Activated CD8-positive, alpha-beta memory T cell treated with anti-CD3 and anti-CD28 coated beads, Interleukin-2, amount 50 U/mL, for 1 hour (primary cell): ENCODE measurements around the gene PI4KA.
"Not testable (repeated sequence)": the region's sequence is repeated elsewhere in the genome, so short reads cannot be mapped to it uniquely, and the experiment has no call there.

Source experiments
- DNase-seq: peaks from one replicate; pipeline ENCODE4 v3.0.0-alpha.2; 2020; ENCODE audit errors: extremely low read depth

Gene PI4KA

DNA sequence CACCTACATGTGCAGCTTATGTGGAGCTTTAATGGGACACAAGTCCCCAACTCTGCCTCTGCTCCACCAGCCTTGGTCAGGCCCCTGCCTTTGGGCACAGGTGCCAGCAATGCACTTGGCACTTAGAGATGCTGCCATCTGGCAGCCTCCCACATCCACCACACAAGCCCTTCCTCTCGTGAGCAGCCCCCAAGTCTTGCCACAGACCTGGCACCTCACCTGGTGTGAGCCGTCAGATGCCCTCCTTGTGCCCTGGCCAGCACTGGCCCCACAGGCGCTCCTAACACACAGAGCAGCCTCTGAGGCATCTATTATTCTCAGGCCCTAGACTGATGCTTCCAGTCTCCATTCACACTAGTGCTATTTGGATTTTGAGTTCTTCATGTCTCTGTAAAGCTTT lies 109.2 kb downstream of the PI4KA start:
- DNase-seq: no peak

- no peak for DNase-seq
These were observed 109.7 kb downstream of the PI4KA start for GRCh38 chr22:20748731-20749428.

GRCh38 chr22:20748082-20748481 lies 110.5 kb downstream of the PI4KA start:
- no peak for DNase-seq

- no peak for DNase-seq
These were observed 111.4 kb downstream of the PI4KA start for GRCh38 chr22:20747223-20747622.

GRCh38 chr22:20746431-20747189 lies 112.0 kb downstream of the PI4KA start:
- DNase-seq: no peak

- no peak for DNase-seq
These were observed 113.5 kb downstream of the PI4KA start for GRCh38 chr22:20745119-20745518.

DNA sequence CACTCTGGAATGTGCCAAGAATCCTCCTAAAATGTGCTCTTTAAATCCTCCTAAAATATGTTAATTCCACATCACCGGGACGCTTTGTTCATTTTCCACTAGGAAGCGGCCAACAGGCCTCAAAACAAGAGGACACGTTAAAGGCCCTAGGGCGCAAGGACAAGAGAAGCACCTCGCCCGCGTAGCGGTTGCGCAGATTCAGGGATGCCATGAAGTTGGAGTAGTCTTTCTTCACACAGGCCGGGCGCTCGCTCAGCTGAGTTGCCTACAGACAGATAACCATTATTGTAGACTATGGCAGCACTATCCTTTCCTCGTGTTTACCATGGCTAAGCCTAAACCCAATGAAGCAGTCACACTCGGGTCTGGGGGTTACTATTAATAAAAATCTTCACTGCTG lies 114.2 kb downstream of the PI4KA start:
- DNase-seq: no peak

DNA sequence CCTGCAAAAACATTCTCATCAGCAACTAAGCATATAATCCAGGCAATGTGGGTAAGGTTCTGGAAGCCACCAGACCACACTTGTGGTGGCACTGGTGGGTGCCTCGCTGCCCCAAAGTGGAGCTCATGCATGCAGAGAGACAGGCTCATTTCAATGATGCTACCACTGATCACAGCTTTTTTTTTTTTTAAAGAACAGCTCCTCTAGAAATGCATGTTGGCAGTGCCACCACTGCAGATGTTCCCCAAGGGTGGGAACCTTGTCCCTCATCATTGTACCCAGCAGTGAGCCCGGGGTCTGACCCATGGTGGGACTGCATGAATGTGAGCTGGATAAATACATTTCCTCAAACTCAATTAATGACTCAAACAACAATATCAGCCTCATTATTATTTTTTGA lies 115.8 kb downstream of the PI4KA start:
- no peak for DNase-seq

- no peak for DNase-seq
These were observed 116.7 kb downstream of the PI4KA start for GRCh38 chr22:20741634-20742581.

GRCh38 chr22:20741008-20741633 lies 117.5 kb downstream of the PI4KA start:
- DNase-seq: no peak

DNA sequence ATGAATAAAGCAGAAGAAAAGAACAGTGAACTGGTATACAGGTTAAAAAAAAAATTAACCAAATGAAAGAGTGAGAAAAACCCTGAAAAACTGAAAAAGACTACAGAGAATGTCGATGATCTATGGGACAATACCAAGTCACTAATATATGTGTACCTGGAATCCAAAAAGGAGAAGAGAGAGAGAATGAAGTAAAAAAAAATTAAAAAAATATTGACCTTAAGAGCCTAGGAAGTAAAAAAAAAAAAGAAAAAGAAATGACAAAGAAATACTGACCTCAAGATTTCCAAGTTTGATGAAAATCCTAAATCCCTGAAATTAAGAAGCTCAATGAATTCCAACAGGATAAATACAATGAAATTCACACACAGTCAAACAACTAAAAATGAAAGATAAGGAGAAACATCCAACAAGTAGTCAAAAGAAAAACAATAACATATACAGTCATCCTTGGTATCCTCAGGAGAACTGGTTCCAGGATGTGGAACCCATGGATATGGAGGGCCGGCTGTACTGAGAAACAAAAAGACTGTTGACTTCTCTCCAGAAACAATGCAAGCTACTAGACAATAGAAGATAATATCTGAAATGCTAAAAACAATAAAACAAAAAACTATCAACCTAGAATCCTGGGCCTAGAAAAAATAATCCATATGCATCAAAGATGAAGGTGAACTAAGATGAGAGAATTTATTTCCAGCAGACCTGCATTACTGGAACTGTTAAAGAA lies 118.2 kb downstream of the PI4KA start:
- DNase-seq: no peak

DNA sequence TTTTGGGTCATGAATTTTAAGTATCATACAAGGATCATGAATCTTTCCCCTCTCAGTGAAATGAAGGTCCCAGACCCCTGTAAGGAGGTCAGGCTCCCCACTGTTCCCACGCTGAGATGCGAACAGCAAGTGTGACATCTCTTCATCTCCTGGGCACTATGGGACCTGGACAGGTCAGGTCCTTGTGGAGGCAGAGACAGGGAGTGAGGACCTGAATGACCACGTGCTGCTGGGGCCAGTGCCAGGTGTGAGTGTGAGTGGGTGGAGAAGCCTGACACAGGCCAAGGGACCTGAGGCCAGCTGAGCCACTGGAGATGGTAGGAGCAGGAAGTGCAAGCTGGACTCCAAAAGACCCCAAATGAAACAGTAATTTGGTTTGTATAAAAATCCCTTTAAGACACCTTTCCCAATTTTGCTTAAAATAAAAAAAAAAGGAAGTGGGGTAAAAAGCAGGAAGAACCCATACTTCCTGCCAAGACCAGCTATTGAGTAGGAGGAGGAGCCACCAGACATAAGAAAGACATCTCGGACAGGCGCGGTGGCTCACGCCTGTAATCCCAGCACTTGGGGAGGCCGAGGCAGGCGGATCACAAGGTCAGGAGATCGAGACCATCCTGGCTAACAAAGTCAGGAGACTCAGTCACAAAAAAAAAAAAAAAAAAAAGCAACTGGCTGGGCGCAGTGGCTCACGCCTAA lies 120.1 kb downstream of the PI4KA start:
- DNase-seq: no peak

DNA sequence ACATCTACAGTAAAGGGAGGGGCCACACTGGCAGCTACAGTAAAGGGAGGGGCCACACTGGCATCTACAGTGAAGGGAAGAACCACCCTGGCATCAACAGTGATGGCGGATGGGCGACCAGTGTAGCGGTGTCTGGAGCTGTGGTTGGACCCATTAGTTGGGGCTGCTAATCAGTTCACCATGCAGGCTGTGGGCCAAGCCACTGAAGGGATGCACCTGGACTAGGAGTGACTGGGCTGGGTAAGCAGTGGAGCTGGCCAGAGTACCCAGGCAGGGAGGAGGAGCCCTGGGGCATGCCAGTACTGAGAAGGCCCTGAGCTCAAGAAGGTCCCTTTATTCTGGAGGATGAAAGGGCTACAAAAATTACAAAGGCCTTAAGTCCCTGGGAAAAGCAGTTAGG lies 121.7 kb downstream of the PI4KA start:
- DNase-seq: not testable (repeated sequence)

DNA sequence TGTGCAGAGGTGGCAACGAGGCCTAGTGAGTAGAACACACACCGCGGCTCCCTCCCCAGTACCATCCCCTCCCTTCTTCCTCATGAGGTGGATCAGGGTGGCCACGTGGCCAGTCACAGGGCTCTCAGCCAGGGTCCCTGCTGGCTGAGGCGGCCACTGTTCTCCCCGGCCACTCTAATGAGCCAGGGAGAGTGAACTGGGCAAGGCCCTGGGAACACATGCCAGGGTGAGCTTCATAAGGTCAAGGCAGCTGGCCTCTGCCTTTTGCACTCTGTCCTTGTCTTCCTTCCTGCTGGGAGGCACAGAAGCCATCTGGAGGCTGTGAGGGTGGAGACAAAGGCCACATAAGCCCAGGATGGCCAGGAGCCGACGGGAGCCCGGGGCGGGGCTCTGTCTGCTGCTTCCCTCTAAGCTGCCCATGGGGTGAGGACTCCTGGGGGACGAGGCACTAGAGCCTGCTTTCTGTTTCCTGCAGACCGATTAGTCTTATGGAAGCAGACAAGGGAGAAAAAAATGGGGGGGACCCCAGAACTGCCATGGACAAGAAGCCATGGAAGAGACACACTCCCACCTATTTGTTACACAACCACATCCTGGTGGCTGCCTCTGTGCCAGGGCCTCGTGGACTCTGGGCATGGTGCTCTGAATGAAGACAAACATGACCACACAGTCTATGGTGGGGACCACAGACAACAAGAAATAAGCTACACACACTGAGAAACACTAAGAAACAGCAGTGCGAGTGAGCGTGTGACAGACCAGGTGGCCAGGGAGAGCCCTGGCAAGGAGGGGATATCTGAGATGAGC lies 123.1 kb downstream of the PI4KA start:
- not testable (repeated sequence) for DNase-seq

DNA sequence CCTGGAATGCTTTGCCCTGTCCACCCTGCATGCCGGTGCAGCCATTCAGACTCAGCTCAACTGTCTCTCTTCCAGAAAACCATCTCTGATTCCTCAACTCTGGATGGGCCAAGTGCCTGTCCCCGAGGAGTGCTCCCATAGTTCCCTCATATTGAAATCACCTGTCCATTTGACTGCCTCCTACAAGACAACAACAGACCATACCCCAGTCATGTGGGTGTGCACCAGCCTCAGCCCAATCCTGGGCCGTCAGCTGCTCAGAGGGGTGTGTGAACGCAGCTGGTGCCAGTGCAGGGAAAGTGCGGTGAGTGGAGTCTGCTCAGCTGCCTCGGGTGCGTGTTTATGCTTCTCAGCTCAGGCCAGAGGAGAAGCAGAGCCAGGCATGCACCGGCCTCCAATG lies 126.2 kb downstream of the PI4KA start:
- DNase-seq: not testable (repeated sequence)

DNA sequence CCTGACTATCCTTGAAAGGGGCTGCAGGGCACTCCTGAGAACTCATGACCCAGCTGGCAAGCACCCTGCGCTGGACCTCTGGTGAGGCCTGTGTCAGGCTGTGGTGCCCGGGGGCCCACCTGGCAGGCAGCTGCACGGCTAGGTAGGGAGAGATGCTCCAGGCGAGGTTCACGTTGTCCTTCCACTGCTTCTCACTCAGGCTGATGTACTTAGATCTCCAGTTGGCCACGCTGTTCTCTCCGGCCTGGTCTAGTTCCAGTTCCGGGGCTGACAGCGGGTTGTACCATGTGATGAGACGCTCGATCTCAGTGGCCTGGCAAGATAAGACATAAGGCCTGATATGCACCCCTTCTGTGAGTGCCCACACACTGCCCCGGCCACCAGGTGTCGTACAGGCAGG lies 129.4 kb downstream of the PI4KA start:
- DNase-seq: no peak

DNA sequence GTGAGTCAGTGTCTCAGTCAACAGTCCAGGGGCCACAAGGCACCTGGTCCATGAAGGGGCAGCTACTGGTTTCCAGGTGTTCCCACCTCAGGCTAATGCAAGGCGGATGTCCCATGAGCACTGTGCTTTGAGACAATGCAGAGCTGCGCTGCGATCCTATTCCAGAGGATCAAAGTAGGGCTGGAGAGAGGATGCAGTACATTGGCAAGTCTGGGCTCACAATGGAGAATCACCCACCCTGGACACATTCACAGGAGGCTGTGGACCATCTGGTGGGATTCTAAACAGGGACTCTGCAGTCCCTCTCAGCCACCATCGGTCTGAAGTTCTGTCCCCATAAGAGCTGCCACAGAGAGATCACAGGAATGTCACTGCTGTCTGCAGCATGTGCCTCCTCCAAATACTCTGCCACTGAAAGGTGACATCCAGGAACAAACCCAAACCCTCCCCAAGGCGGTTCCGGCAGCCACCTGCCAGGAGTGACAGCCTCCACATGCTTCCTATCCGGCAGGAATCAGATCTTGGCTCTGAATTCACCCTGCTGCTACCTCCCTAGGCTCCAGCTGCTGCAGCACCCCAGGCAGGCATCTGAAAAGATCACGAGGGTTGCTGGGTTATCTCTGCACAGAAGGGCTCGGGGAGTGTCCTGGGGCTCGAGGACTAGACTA lies 130.0 kb downstream of the PI4KA start:
- DNase-seq: no peak

DNA sequence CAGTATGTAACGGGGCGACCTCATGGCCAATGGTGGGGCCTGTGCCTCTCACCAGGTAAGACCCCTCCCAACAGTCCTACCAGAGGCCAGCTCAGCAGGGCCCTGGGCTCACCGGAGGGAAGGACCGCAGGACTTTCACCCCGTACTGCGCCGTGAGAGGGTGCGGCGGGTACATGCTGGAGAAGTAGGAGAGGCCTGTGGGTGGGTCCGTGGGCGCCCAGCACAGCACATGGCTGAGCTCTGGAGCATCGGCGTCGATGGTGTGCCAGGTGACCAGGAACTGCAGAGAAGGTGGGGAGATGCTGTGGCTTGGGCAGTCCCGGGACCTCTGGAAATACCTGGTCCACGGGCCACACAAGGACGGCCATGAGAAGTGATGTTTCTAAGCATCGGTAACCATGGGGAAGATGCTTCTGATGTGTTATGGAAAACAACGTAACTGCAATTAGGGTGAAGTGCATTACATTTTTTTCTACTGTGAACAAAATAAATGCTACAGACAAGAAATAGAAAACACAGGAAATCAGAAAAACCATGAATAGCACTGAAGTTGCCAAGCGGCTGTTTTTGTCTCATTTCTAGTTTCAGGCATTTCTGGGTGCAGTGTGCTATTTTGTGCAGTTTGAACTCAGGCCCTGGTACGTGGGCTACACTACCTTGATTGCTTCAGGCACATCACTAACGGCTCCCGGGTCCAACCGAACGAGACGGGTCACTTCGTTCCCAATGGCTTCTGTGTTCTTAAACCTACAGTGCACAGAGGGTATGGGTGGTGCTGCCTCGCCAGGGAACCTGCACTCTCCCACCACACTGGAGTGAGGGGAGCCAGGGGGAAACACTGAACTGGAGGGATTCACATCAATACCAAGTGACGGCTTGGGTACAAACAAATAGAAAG lies 131.2 kb downstream of the PI4KA start:
- no peak for DNase-seq
